HG02571 (cell line): Measurements from ENCODE around the gene OSGEP.
"Not testable (repeated sequence)": the region's sequence is repeated elsewhere in the genome, so short reads cannot be mapped to it uniquely, and the experiment has no call there.

Experiments
- ATAC-seq: cut with Tn5 transposase; IDR thresholded peaks from one replicate; pipeline ENCODE4 v1.9.1; 2021; ENCODE audit warnings: mild to moderate bottlenecking, moderate library complexity; ENCODE audit not compliant: unreplicated experiment

The OSGEP gene

DNA sequence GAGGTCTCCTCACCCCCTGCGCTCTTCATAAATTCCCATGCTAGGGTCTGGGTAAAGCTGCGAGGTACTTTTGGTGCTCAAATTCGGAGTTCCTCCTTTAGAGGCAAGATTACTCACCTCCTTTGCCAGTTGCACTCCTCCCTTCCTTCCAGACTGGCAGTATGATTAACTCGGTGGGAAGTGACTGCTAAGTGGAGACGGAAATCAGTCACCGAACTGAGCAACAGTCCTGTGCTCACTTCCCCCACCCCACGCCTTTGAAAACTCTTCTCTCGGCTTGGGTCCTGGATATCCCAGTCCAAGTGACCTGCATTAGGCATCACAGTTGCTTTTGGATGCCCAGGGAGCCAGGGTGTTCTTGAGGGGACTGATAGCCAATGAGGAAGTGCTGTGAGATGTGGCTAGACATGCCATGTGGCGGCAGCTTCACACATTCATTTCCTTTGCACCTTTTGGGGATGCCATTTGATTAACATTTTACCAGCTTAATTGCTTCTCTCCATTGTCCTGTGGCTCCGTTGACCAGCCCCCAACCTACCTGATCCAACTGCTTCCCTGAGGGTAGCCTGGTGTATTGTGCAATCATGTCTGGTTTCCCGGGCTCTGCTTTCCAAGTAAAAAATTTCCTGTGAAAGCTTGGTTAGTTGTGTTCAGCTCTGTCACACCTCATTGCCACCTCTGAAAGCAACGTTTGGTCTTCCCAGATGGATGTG, 15.4 kb upstream of the OSGEP start:
- peak; percentile 33 for ATAC-seq

DNA sequence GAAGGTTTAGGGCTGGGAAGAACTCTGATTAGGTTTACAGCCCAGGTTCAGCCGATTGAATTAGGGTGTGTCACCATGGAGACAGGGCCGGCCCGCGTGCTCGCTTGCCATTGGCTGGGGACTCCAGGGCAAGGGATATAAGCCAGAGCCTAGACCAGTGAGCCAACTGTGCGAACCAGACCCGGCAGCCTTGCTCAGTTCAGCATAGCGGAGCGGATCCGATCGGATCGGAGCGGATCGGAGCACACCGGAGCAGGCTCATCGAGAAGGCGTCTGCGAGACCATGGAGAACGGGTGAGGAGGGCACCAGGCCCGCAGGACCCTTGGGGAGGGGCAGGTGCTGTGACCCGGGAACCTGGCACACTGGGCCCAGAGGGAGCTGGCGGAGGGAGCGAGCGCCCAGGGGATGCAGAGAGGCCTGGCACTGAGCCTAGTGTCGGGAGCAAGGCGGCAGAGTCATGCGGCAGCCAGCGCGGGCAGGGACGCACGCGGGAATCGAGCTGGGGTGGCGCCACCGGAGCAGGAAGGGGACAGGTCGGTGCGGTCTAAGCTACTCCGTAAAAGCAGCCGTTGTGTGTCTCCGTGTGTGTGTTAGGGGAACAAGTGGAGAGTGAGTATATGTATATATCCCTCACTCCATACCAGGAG, 14.8 kb upstream of the OSGEP start, which contains the start of gene PNP:
PNP (plus strand) TSS at position 165 of the 648 bp plus-strand sequence; CDS start at position 284, 119 bp downstream.
- peak; percentile 95 for ATAC-seq

DNA sequence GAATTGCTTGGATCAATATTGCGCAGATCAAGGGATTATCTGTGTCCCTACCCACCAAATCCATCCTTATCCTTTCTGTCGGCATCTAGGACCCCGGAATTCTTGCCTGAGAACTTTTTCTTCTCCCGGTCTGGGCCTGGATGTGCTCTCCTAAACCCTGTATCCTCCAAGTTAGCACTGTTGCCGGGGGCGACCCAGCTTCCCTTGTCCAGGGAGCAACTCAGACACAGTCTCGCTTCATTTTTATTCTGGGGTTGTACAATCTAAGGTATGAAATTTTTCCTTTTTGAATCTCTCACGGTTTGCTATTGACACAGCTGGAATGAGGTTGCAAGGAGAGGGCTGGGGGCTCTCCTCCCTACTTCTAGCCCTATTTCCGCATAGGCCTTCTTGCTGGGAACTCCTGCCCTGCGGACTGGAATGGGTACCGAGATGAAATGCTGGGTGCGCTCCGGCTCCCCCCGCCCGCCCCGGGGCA, 14.2 kb upstream of the OSGEP start:
- ATAC-seq: peak; percentile 2

DNA sequence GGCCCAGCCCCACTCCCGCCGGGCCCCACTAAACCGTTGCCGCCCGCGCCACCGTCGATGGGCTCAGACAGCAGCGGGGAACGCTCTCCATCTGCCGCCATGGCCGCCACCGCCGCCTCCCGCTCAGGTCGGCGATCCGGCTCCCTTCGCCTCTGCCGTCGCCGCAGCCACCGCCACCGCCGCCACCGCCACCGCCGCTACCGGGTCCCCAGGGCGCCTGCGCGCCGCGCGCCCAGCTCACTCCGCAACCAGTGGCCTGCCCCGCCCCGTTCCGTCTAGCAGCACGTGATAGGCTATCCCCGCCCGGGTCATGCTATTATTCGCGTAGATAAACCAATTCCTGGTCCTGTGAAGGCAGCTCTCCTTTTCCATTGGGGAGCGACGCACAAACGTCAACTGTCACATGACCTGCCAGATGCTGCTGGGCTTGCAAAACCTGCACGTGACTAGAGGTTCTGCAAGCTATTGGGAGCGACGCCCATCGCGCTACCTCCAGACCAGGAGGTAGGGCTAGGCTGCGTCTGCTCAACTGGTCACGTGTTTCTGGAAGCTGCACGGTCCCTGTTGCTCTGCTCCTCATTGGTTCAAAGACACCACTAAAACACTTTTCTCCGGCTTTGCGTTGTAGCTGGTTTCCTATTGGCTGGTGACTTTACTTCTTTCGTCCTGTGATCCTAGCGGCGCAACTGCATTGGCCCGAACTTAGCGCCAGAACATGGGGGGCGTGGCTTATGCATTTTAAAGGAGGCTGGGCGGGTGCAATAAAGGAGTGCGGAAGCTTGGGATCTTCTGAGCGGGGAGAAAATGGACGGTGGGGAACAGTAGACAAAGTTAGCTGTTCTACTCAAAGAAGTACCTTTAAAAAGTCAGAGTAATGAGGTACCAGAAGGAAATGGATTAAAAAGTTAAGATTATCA, 6.9 kb upstream of the OSGEP start, which contains the start of gene PIP4P1:
PIP4P1 (minus strand) TSS at position 210 of the 917 bp plus-strand sequence; CDS start at position 101, 109 bp downstream.
- peak; percentile 92 for ATAC-seq

DNA sequence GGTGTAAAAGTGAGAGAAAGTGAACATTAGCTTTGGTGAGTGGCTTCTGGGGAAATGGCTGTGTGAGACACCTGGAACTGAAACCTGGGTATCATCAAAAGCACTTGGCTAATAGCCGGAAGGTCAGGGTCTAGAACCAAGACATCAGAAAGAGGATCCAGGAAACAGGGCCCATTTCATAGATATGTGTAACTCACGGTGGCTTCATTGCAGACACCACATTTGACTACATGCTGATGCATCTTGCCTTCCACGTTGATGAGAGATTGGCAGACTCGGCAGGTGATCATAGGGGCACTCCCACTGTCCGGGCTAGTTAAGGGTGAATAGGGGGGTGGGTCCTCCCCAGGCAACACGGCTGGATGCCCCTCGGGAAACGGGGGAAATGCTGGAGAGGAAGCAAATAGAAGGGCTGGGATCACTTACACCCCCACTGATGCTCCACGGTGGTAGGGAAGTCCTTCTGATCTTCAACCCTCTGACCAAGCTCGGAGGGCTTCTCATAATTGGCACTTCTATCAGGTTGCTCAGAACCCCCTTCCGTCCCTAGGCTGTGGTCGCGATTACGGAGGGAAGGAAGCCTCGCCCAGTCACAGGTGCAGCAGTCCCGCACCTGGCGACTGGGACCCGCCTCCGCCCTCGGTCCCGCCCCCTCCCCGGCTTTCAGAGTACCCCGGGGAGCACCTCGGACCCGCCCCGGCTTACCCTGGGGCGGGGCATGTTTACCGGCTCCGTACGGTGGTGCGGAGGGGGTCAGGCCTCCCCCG, 6.0 kb upstream of the OSGEP start:
- peak; percentile 6 for ATAC-seq

DNA sequence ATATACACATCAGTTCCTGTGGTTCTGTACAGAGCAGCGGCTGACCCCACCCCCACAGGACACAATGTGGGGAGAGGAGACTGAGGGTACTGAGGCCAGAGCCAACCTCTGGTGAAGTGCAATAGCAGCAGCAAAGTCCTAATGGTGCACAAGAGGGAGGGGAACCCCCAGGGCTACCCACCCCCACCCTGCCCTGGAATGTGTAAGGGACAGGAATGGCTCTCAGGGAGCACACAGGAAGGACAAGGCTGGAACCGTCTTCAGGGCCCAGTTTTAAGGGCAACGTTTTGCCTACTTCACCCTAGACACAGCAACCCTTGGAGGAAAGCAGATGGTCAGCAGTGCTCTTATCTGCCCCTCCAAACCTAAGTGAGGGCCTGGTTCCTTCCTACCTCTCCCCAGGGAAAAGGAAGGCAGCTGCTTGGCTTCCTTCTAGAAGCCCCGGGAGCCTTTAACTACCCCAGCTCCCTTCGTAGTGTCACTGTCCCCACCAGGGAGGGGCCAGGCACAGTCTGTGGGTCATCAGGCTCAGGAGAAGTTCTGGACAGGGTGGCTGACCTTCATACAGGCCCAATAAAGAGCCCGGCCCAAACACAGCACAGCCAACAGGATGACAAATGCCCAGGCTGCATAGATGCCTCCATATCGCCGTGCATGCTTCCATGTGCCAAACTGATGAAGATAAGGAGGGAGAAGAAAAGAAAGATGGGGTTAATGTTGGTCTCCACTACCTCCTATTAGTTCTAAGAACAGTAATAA, 3.6 kb upstream of the OSGEP start:
- ATAC-seq: no peak

DNA sequence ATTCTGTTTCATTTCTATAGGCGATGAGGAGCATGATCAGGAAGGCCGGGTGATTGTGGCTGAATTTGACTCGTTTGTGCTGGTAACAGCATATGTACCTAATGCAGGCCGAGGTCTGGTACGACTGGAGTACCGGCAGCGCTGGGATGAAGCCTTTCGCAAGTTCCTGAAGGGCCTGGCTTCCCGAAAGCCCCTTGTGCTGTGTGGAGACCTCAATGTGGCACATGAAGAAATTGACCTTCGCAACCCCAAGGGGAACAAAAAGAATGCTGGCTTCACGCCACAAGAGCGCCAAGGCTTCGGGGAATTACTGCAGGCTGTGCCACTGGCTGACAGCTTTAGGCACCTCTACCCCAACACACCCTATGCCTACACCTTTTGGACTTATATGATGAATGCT, 2.4 kb upstream of the OSGEP start:
- ATAC-seq: no peak

DNA sequence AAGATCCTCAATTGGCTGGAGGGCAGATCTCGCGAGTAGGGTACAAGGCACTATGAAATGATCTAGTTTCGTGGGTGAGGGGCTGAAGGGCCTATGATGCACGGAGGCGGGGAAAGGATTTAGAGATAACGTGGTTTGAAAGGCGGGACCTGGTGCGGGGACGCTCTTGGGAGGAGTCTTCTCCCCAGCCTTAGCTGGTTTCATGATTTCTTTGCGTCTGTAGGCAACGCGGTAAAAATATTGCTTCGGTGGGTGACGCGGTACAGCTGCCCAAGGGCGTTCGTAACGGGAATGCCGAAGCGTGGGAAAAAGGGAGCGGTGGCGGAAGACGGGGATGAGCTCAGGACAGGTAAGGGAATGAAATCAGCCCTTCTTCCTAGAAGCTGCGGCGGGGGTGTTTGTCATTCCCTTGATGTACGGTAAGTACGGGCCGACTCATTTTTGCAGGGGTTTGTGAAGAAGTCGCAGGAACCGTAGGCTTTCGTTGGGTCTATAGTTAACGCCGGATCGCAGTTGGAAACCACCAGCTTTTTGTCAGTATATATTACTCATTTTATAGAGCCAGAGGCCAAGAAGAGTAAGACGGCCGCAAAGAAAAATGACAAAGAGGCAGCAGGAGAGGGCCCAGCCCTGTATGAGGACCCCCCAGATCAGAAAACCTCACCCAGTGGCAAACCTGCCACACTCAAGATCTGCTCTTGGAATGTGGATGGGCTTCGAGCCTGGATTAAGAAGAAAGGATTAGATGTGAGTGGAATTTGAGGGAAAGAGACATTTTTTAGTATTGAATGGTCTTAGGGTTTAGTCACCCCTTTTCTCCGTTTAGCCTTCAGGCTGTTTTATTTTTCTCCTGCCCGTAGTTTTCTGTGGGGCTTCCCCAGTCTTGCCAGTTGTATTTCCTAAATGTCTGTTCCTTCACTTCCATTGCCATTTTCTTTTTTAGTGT, 1.0 kb upstream of the OSGEP start:
- peak; percentile 47 for ATAC-seq

DNA sequence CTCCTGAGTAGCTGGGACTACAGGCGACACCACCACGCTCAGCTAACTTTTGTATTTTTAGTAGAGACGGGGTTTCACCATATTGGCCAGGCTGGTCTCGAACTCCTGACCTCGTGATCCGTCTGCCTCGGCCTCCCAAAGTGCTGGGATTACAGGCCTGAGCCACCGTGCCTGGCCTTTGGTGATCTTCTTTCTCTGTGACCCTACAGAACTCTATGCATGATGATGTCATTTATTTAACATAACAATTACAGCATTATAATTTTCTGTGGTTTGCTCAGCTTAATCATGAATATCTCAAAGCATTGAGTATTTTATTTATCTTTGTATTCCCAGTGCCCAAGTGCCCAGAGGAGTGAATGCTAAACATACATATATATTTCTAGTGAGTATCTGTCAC, 1.8 kb downstream of the OSGEP start:
- ATAC-seq: not testable (repeated sequence)

DNA sequence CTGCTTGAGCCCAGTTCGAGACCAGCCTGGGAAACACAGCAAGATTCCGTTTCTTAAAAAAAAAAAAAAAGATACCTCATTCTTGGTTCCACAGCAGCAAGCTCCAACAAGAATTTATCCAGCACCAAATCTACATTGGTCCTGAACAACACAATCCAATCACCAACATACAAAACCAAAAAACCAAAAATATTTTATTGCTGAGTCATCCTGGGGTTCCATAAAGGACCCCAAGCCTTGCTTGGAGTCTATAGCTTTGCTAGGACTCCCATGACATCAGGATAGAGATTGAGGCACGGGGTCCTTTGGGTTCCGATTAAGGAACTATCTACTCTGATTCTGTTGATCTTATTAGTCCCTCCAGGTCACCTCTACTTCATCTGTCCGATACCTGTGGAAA, 7.7 kb downstream of the OSGEP start:
- ATAC-seq: no peak

DNA sequence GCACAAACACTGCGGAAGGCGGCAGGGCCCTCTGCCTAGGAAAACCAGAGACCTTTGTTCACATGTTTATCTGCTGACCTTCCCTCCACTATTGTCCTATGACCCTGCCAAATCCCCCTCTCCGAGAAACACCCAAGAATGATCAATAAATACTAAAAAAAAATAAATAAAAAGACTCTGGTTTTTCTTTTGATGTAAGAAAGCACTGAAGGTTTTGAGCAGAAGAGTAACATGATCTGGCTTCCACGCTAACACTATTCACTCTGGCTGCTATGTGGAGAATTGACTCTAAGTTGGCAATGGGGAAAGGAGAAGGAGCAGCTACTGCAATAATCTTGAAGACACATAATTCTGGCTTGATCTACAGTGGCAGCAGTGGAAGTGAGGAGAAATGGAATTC, 11.0 kb downstream of the OSGEP start:
- ATAC-seq: not testable (repeated sequence)

DNA sequence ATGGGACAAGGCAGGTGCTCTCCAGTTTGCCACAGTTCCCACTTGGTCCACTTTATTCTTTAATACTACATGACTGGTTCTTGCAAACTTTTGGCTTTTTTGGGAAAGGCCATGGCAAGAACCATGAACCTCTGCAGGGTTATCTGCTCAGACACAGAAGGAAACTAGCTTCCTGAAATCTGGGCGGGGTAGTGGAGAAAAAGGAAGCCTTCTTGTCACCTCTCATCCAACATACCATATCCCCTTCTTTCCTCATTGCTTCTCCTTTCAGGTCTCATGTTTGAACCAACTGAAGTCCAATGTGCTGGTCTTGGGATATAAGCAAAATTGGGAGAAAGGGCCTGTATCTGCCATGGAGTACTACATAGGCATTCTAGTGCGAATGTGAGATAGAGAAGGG, 13.2 kb downstream of the OSGEP start:
- ATAC-seq: no peak

DNA sequence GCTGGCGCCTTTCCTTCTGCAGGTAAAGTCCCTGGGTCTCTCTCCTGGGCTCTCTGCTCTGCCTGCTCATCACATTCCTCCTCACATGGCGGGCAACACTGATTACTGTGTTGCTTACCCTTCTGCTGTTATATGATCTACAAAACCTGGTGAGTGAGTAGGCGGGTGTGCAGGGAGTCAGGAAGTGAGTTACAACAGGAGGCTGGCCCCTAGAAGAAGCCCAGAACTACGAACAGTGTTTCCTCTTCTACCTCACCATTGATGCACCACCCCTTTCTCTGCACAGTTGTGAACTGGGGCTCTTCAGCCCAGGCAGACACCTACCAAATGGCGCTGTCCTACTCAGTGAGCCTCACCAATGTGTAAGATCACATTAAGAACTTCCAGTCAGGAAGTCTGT, 13.7 kb downstream of the OSGEP start:
- ATAC-seq: no peak

DNA sequence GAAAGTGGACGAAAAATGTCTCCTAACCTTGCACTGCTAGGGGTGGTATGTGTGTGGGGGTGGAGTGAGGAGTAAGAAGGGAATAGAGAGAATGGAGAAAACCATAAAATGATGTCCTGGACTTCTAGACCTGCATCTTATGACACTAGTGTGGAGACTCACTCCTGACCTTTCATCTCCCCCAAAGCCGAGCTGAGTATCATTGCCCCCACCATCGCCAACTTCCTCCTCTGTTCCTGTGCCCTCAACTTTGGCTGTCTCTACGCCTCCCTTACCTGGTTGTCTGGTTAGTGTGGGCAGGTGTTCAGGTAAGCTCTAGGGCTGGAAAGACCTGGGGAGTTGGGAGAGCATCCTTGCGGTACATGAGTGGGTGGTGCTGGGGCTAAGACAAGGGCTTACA, 14.1 kb downstream of the OSGEP start:
- ATAC-seq: no peak

DNA sequence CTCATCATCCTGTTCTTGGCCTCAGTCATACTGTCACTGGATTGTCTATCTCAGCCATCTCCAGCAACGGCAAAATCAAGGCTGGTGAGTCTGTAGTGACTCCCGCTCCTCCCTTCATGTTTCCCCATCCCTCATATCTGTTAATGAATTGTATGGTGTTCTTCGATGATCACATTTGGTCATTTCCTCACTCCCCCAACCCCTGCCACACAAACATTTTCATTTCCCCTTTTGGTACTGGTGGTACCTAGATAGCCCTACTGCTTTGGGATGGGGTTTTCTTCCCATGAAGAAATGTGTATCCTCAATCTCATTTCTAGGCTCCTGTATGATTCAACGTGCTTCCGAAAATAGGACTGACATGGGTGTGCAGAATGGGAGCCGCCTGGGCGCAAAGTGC, 15.9 kb downstream of the OSGEP start:
- ATAC-seq: no peak

DNA sequence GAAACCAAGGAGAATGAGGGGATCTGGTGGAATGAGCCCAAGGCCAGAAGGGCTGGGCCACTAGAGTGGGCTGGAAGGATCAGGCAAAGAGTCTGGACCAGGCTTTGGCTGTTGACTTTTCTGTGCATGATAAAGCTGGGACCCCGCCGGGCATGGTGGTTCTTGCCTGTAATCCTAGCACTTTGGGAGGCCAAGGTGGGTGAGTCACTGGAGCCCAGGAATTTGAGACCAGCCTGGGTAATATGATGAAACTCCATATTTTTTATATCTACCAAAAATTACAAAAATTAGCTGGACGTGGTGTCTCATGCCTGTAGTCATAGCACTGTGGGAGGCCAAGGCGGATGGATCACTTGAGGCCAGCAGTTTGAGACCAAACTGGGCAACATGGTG, 18.3 kb downstream of the OSGEP start:
- no peak for ATAC-seq

DNA sequence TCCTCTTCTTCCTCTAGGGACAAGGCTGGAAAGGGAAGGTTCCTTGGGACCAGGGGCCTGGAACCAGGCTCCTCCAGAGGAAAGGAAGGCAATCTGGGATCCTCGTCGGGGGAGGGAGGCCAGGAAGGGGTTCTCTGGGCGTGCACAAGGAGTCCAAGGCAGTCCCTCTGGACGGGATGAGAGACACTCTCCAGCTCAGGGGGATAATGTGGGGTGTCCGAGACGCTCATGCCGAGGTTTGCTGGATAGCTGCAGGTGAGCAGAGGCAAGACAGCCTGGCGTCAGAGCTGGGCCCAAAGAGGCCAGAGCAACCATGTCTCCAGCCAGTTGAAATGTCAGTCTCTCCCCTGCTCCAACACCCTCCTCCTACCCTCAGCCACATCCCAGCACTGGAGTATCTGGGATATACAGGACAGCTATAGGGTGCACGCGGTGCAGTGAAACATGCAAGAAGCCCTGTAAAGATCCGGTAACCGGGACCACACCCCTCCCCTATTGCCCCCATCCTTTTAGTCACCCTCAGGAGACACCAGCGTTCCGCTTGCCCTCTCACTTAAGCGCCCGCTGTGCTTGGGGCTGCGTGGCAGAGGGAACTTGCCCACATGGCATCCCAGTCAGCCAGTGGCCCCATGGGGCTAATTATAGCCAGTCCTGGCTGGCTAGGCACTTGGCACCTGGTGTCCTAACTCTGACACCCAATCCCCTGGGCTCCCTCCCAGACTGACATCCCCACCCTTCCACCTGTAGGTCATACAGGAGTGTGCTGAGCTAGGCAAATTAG, 18.8 kb downstream of the OSGEP start, which contains the start of gene KLHL33:
KLHL33 (minus strand) TSS at position 585 of the 781 bp plus-strand sequence; CDS start at position 230, 355 bp downstream.
- ATAC-seq: no peak
